Glomerular endothelial cell (primary cell): ENCODE measurements around the gene AMIGO3. TPM values are rescaled to one million over a fixed set of nuclear protein-coding genes. Genes with fewer than 3 reads are reported as not detected.

Source experiments
- DNase-seq: peaks from one replicate; pipeline ENCODE4 v3.0.0-alpha.2; 2011; ENCODE audit warnings: low read depth, low spot score; ENCODE audit errors: extremely low read depth
- total RNA-seq: library from RNA; depleted of rRNA; stranded (reverse); fragments of >200 nt; gene quantifications from 2 replicates; pipeline ENCODE4 v1.2.3, GENCODE V29; 2015

Gene AMIGO3
- total RNA-seq, 1 donor from 2014 or later = 1.2 TPM

GRCh38 chr3:49671291-49672288 lies 47.9 kb downstream of the AMIGO3 start:
- no peak for DNase-seq

DNA sequence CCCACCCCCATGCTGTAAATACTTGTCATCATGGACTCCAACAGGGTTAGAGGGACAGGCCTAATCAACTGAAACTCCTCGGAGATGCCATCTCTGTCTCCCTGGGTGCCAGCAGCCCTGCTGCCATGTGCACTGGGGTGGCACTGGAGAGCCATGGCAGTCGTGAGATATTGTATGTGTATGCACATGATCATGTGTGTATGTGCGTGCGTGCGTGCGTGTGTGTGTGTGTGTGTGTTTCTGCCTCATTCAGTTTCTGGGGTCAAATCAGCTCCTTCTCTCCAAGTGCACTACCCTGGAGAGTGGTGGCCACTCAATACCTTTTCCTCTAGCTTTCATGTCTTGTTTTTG lies 48.6 kb downstream of the AMIGO3 start:
- DNase-seq = no peak

GRCh38 chr3:49669352-49669751 lies 50.1 kb downstream of the AMIGO3 start:
- no peak for DNase-seq

DNA sequence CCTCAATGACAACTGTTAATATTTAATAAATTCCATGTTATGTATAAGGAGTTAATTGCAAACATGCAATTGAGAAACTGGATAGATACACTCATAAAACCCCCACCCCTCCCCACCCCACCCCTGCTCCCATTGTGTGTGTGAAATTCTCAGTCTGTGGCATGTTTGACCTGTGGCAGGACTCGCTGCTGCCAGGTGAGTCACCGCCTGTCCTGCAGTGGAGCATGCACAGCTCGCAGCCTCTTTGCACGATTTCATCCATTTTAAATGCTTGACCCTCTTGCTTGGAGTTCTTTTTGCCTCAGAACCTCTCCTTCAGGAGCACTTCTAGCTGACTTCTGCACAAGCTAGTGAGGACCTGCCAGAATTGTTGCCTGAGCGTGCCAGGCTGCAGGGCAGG lies 50.6 kb downstream of the AMIGO3 start:
- no peak for DNase-seq

GRCh38 chr3:49668414-49668797 lies 51.1 kb downstream of the AMIGO3 start:
- no peak for DNase-seq

- no peak for DNase-seq
Observed at GRCh38 chr3:49667701-49668413, 51.6 kb downstream of the AMIGO3 start.

Other genes starting within 250 kb of the AMIGO3 start
- gene DAG1, start 249.4 kb downstream of the AMIGO3 start, total RNA-seq = 99.3 and 111 TPM in 2 replicates
- 0.10 and 0.29 TPM in 2 replicates for gene BSN, start 165.2 kb downstream of the AMIGO3 start, total RNA-seq
- gene APEH, start 45.3 kb downstream of the AMIGO3 start, total RNA-seq = 58.5 and 73.2 TPM in 2 replicates
- 6.7 and 9.6 TPM in 2 replicates for gene MST1, start 30.2 kb downstream of the AMIGO3 start, total RNA-seq
- gene RNF123, start 30.1 kb downstream of the AMIGO3 start, total RNA-seq = 26.4 and 35.5 TPM in 2 replicates
- 27.6 and 33.0 TPM in 2 replicates for gene GMPPB, start 4.3 kb upstream of the AMIGO3 start, total RNA-seq
- gene IP6K1, start 66.9 kb upstream of the AMIGO3 start, total RNA-seq = 50.5 and 59.3 TPM in 2 replicates
- gene CDHR4, start 80.2 kb upstream of the AMIGO3 start, total RNA-seq = not detected in 2 replicates
- gene INKA1, start 83.6 kb upstream of the AMIGO3 start, total RNA-seq = 29.6 and 29.8 TPM in 2 replicates
- gene UBA7, start 94.3 kb upstream of the AMIGO3 start, total RNA-seq = 46.2 and 79.4 TPM in 2 replicates
- gene TRAIP, start 136.9 kb upstream of the AMIGO3 start, total RNA-seq = 2.7 and 5.2 TPM in 2 replicates
- not detected in 2 replicates for gene CAMKV, start 150.2 kb upstream of the AMIGO3 start, total RNA-seq
- gene MST1R, start 184.2 kb upstream of the AMIGO3 start, total RNA-seq = 0.10 and 0.18 TPM in 2 replicates
- 12.4 and 19.8 TPM in 2 replicates for gene MON1A, start 210.1 kb upstream of the AMIGO3 start, total RNA-seq
- 45.8 and 61.6 TPM in 2 replicates for gene RBM6, start 220.5 kb upstream of the AMIGO3 start, total RNA-seq